AG04449 (cell line): ENCODE measurements around the gene PLEKHG2.

Experiments used
- CTCF ChIA-PET: fragments of 350-600 bp; formaldehyde crosslinking; extraction: SDS; loops from one replicate; lab custom pipeline; 2021; ENCODE audit warnings: antibody characterized with exemption; lab: Yijun Ruan, JAX
- POLR2A ChIA-PET: fragments of 400-600, 350-600 bp; formaldehyde crosslinking; extraction: SDS; loops from one replicate; lab custom pipeline; 2020; ENCODE audit warnings: antibody characterized with exemption, inconsistent platforms; lab: Yijun Ruan, JAX
- DNase-seq: peaks from one replicate; pipeline ENCODE4 v3.0.0-alpha.2; 2010; ENCODE audit warnings: low read depth, low spot score
- H3K4me3 ChIP-seq: 2 replicates; pipeline ENCODE4 v1.5.1; 2011; ENCODE audit warnings: low read depth, mild to moderate bottlenecking, control low read depth, low read length
- TF ChIP-seq, protein P1 (sequence below): IDR thresholded peaks from one replicate; pipeline ENCODE4 v1.5.1; 2011; ENCODE audit warnings: mild to moderate bottlenecking, moderate library complexity, low read length, control low read depth, inconsistent platforms; ENCODE audit not compliant: insufficient read depth; ENCODE audit errors: missing control alignments

PLEKHG2 gene

DNA sequence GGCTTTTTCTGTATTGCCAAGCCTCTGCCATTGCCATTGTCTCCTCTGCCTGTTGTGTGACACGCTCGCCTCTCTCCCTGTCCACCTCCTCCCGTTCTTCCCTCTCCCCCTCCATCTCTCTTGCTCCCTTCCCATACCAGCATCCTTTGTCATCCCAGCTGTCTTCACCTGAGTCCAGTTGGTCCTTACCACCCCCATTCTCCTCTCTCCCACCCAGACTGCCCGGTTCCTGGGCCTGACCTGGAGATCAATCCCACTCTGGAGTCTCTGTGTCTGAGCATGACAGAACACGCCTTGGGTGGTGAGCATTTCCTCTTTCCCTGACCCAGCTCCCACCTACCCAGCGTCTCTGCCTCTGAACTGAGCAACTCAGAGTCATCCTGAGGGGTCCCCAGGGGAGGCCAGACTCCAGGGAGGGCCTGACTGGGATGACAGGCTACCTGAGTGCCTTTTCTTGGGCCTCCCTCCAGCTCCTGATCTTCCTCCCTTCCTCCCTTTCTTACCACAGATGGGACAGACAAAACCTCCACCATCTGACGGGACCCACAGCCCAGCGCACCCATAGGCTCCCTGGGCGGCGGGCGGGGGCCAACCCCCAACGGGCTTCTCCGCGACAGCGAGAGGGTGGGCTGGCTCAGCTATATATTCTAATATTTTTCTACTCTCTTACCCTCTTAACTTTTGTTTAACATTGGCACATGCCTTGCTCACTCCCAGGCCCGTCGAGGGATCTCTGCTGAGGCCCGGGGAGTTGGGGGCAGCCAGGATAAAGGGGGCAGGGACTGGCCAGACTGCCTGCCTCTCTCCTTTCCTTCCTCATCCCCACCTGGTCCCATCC is 29.3 kb upstream of the PLEKHG2 start:
- TF ChIP-seq, protein P1, sequence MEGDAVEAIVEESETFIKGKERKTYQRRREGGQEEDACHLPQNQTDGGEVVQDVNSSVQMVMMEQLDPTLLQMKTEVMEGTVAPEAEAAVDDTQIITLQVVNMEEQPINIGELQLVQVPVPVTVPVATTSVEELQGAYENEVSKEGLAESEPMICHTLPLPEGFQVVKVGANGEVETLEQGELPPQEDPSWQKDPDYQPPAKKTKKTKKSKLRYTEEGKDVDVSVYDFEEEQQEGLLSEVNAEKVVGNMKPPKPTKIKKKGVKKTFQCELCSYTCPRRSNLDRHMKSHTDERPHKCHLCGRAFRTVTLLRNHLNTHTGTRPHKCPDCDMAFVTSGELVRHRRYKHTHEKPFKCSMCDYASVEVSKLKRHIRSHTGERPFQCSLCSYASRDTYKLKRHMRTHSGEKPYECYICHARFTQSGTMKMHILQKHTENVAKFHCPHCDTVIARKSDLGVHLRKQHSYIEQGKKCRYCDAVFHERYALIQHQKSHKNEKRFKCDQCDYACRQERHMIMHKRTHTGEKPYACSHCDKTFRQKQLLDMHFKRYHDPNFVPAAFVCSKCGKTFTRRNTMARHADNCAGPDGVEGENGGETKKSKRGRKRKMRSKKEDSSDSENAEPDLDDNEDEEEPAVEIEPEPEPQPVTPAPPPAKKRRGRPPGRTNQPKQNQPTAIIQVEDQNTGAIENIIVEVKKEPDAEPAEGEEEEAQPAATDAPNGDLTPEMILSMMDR: no peak
- CTCF ChIA-PET: interaction anchor here (0.7 to 2.1 kb wide), 3 partner anchors 8 to 120 kb away, joined by 3 to 5 read pairs (median 3); partner anchors contain the start of genes MED29 and PAF1
- no peak overlapping the region for H3K4me3 ChIP-seq
- POLR2A ChIA-PET: interaction anchor here (1.0 to 1.2 kb wide), 2 partner anchors 8 to 25 kb away, joined by 3 read pairs; partner anchors contain the start of genes MED29 and PAF1
- DNase-seq: no peak

DNA sequence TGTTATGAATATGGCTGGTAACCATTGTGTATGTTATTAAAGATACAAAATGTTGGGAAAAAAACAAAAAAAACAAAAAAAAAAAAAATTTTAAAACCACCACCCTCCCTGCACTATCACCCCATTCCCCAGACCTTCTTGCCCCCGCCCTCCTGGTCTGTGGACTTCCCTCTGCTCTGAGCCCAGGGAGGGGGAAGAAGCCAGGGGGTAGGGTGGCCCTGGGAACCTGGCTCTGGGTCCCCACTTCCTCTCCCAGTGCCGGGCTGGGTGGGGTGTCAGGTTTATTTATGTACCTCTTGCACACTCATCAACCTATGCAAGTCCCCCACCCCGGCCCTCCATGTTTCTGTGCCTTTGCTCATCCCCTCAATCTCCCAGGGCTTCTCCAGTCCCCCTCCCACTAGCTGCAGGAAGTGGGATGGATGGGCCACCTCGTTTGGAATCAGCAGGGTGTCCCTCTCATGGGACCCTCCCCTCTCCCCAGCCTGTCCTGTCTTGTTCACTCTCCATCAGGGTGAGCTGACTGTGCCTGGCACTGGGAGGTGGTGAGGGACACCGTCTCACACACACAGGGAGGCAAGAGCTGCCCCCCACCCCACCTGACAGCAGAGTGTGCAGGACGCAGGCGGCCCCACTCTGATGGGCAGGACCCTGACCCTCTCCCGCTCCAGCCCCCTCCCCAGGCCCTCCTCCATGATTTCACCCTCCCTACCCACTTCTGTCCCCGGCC is 27.5 kb upstream of the PLEKHG2 start:
- DNase-seq: no peak
- ChIA-PET CTCF (interaction anchor here (1.1 to 1.2 kb wide), 2 partner anchors 11 to 13 kb away, joined by 4 to 6 read pairs; no protein-coding TSS in a partner anchor), POLR2A (no interaction called here)
- TF ChIP-seq, protein P1: no peak
- H3K4me3 ChIP-seq: no peak overlapping the region

DNA sequence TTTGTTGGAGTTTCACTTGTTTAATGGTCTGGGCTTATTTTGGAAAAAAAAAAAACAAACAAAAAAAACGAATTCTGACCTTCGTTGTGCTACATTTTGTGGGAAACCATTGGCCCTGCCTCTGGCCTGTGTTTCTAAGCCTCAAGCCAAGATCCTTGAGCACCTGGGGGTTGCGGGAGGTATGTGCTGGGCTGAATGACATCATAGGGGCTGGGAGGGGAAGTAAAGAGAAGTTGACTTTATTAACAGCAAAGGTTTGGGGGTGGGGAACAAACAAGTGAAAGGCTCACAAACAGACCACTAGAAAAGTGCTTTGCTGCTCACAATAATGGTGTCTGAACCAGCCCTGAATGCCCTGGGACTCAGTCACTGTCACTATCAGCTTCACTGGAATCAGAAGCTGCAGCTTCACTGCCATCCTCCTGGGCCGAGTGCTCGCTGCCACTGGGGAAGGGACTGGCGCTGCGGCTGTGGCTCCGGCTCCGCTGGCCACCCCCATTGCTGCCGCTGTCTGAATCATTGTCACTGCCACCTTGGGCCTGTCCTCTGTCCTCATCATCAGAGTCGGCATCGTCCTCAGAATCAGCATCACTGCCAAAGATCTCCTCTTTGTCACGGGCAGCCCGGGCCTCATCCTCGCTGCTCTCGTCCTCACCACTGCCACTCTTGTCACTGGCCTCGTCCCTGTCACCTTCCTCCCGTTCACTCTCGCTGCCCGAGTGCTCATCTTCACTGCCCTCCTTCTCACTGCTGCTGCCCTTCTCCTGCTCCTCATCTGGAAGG is 26.6 kb upstream of the PLEKHG2 start:
- no peak for DNase-seq
- ChIA-PET CTCF (interaction anchor here (1.2 to 1.5 kb wide), 2 partner anchors 12 kb away, joined by 6 read pairs; no protein-coding TSS in a partner anchor), POLR2A (no interaction called here)
- no peak overlapping the region for H3K4me3 ChIP-seq
- TF ChIP-seq, protein P1: no peak

DNA sequence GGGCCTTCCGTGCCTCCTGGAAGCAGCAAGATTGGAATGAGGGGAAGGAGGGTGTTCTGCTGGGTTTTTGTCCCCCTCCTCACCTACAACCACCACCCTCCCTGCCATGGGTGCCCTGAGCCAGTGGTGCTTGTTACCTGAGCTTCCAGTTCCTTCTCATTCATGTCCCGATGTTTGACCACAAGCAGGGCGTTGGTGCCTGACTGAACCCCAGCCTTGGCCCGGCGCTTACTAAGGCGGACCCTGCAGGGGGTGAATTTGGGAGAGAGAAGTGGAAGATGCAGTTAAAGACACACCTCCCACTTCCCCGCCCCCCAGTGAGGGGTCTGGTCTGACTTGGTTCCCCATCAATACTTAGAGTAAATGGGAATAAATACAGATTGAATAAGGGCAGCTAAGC is 25.9 kb upstream of the PLEKHG2 start:
- CTCF ChIA-PET: interaction anchor here (0.9 to 1.5 kb wide), 2 partner anchors 12 to 25 kb away, joined by 3 to 6 read pairs; partner anchors contain the start of gene PLEKHG2
- TF ChIP-seq, protein P1: no peak
- POLR2A ChIA-PET: no interaction called here

DNA sequence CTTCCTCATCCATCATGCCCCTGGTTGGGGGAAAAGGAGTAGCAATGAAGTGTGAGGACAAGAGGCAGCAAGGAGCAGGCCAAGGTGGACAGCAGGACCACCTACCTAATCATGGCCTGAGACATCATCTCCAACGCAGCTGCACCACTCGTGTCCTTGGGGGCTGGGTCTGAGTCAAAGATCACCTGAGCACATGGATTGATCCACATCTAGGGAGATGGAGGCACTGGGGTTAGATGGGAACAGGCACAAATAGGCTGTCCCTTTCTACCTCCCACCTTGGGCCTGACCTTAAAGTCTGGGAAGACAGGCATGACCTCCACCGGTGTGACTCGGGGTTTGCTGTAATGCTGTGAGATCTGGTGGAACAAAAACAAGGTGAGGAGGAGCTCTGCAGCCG is 23.8 kb upstream of the PLEKHG2 start:
- DNase-seq: no peak
- ChIA-PET POLR2A (interaction anchor here (0.7 kb wide), 1 partner anchor 18 kb away, joined by 4 read pairs; the partner anchor contains the start of gene ZFP36), CTCF (interaction anchor here (1.4 to 2.6 kb wide), 3 partner anchors 9 to 46 kb away, joined by 3 to 15 read pairs (median 7); partner anchors contain the start of gene SAMD4B)
- TF ChIP-seq, protein P1: no peak
- no peak overlapping the region for H3K4me3 ChIP-seq

More for the DNA sequence above, 25.9 kb upstream of the PLEKHG2 start:
- no peak for DNase-seq
- H3K4me3 ChIP-seq: no peak overlapping the region
